GM19099 (cell line): Measurements from ENCODE around the gene CEBPG.

ENCODE experiments used
- POLR2A ChIP-seq: IDR thresholded peaks from 3 replicates; pipeline ENCODE4 v1.6.1; 2011; ENCODE audit warnings: low read depth; ENCODE audit not compliant: insufficient read length; ENCODE audit errors: extremely low read depth

CEBPG gene

GRCh38 chr19:33384983-33385382, 11.5 kb downstream of the CEBPG start:
- no peak for TF ChIP-seq POLR2A

GRCh38 chr19:33385956-33386355, 12.4 kb downstream of the CEBPG start:
- no peak for TF ChIP-seq POLR2A

GRCh38 chr19:33386361-33386858, 12.9 kb downstream of the CEBPG start:
- no peak for TF ChIP-seq POLR2A

- no peak for TF ChIP-seq POLR2A
These were observed 14.1 kb downstream of the CEBPG start for GRCh38 chr19:33387351-33388230.

- TF ChIP-seq POLR2A: no peak
These were observed 14.8 kb downstream of the CEBPG start for GRCh38 chr19:33388231-33388724.

GRCh38 chr19:33388725-33389420, 15.4 kb downstream of the CEBPG start:
- TF ChIP-seq POLR2A: no peak

- TF ChIP-seq POLR2A: no peak
These were observed 16.1 kb downstream of the CEBPG start for GRCh38 chr19:33389421-33390100.

- TF ChIP-seq POLR2A: no peak
These were observed 16.8 kb downstream of the CEBPG start for GRCh38 chr19:33390101-33390907.

GRCh38 chr19:33390908-33391630, 17.6 kb downstream of the CEBPG start:
- no peak for TF ChIP-seq POLR2A

- no peak for TF ChIP-seq POLR2A
These were observed 18.2 kb downstream of the CEBPG start for GRCh38 chr19:33391631-33392249.

GRCh38 chr19:33392341-33393285, 19.1 kb downstream of the CEBPG start:
- TF ChIP-seq POLR2A: no peak

GRCh38 chr19:33393286-33394005, 19.9 kb downstream of the CEBPG start:
- no peak for TF ChIP-seq POLR2A
